Right lobe of liver (tissue), 6 donors: ENCODE measurements around the gene LDB2. TPM values are rescaled to one million over a fixed set of nuclear protein-coding genes. Genes with fewer than 3 reads are reported as not detected.
"Not testable (repeated sequence)": the region's sequence is repeated elsewhere in the genome, so short reads cannot be mapped to it uniquely, and the experiment has no call there.

ENCODE experiments used
- ATAC-seq, 4 donors: fragments of 200-7000 bp; cut with Tn5 transposase; one replicate each; pipeline ENCODE4 v1.9.1; 2020; ENCODE audit warnings: mild to moderate bottlenecking in 4 of 4, moderate library complexity in 4 of 4
- DNase-seq, 3 donors: peaks; one replicate each; pipeline ENCODE4 v3.0.0-alpha.2; 2020
- H3K27ac ChIP-seq, 3 donors: fragments of 200-600 bp; one replicate each; pipeline ENCODE4 v1.8.0; 2022
- H3K27me3 ChIP-seq, 2 donors: fragments of 200-600 bp; one replicate each; pipeline ENCODE4 v1.8.0; 2022
- H3K36me3 ChIP-seq, 4 donors: fragments of 200-600 bp; sonication (generic) in 1 of 4; one replicate each; pipeline versions ENCODE4 v1.5.1 to v1.8.0; 2017 to 2022; ENCODE audit warnings: control low read depth in 1 of 4
- H3K4me1 ChIP-seq, 4 donors: fragments of 200-600 bp; sonication (generic) in 1 of 4; one replicate each; pipeline versions ENCODE4 v1.5.1 to v1.8.0; 2017 to 2022; ENCODE audit warnings: control low read depth in 1 of 4
- H3K4me3 ChIP-seq, 3 donors: fragments of 200-600 bp; one replicate each; pipeline ENCODE4 v1.8.0; 2022
- H3K9me3 ChIP-seq, 4 donors: fragments of 200-600 bp; sonication (generic) in 1 of 4; one replicate each; pipeline versions ENCODE4 v1.5.1 to v1.8.0; 2017 to 2022; ENCODE audit warnings: control low read depth in 1 of 4
- CTCF ChIP-seq, 4 donors: fragments of 200-600 bp in 3 of 4; fragments of 450-650 bp in 1 of 4; IDR thresholded peaks; one replicate each; pipeline versions ENCODE4 v1.5.1 to v1.8.0; 2016 to 2022; ENCODE audit warnings: antibody characterized with exemption in 4 of 4, mild to moderate bottlenecking in 2 of 4
- POLR2A ChIP-seq: fragments of 450-650 bp; IDR thresholded peaks from one replicate; pipeline ENCODE4 v1.6.1; 2017; ENCODE audit warnings: antibody characterized with exemption, mild to moderate bottlenecking
- WGBS: methylation state at CpG from one replicate; pipeline ENCODE4 v1.1.6; 2018; ENCODE audit warnings: low coverage, low lambda C conversion rate; ENCODE audit not compliant: insufficient coverage; ENCODE audit errors: missing lambda C conversion rate; 5-methylcytosine and 5-hydroxymethylcytosine counted together
- intact Hi-C, 2 donors: fragments of 100-400 bp; cut with DNase I; formaldehyde crosslinking; loops; one replicate each; pipeline versions ENCODE4 v1.11.2 to v1.14.1; 2022
- total RNA-seq, 6 experiments: library from RNA; depleted of rRNA in 2 of 6; stranded (reverse); fragments of >200 nt in 2 of 6; fragmentation: NEBNext Ultra II Directional in 3 of 6; extraction: Animal tissue kit (Norgen Biotek cat#: 25700) in 3 of 6; gene quantifications; one replicate each; pipeline versions ENCODE4 v1.1.0 to v1.2.4, GENCODE V29; 2016 to 2023
- donor health status: DM: no; HTN: yes; CAD: no.
- donor health status: DM: no; HTN: no; CAD: no.
- donor health status: DM: no; HTN: no; CAD: no.
- donor health status: DM: no; HTN: yes; CAD: no.
- donor health status: DM: no; HTN: yes; CAD: no.

Gene LDB2
- total RNA-seq, 6 experiments from 2014 or later, result 11.4 to 26.6 (median 17.3) TPM

GRCh38 chr4:16569790-16570189, 328.7 kb downstream of the LDB2 start:
- no peaks in the 10 kb centered on the region for H3K9me3 ChIP-seq
- H3K4me3 ChIP-seq, result no peak overlapping the region
- H3K27ac ChIP-seq, result no peak overlapping the region
- intact Hi-C loops, result no loop called here
- TF ChIP-seq CTCF (IDR thresholded peaks at IDR 0.05) (no peak), POLR2A (no peak)
- no peaks in the 10 kb centered on the region for H3K4me1 ChIP-seq
- ATAC-seq, result no peak
- H3K36me3 ChIP-seq, result no peaks in the 10 kb centered on the region
- no peaks in the 10 kb centered on the region for H3K27me3 ChIP-seq
- no peak for DNase-seq
- WGBS, result 83% methylated on average over 2 of the region's 2 CpGs

- H3K4me1 ChIP-seq, ATAC-seq, intact Hi-C loops, H3K27me3 ChIP-seq, H3K36me3 ChIP-seq, H3K4me3 ChIP-seq, H3K27ac ChIP-seq, DNase-seq, H3K9me3 ChIP-seq: not testable (repeated sequence)
- WGBS, result 76% methylated on average over 8 of the region's 14 CpGs
Measured at GRCh38 chr4:16557316-16557715, 341.1 kb downstream of the LDB2 start.

- DNase-seq, result no peak
- Histone ChIP-seq H3K36me3 (no peaks in the 10 kb centered on the region), H3K4me3 (no peak overlapping the region), H3K4me1 (no peaks in the 10 kb centered on the region), H3K9me3 (no peaks in the 10 kb centered on the region), H3K27ac (no peak overlapping the region), H3K27me3 (no peaks in the 10 kb centered on the region)
- TF ChIP-seq CTCF (IDR thresholded peaks at IDR 0.05), result no peak
- no peak for TF ChIP-seq POLR2A
- no peak for ATAC-seq
- intact Hi-C loops, result no loop called here
- 76% methylated on average over 4 of the region's 4 CpGs for WGBS
Measured at GRCh38 chr4:16555156-16555555, 343.3 kb downstream of the LDB2 start.

- DNase-seq, result no peak
- no peak overlapping the region for H3K4me3 ChIP-seq
- no peaks in the 10 kb centered on the region for H3K27me3 ChIP-seq
- H3K9me3 ChIP-seq, result no peaks in the 10 kb centered on the region
- no peaks in the 10 kb centered on the region for H3K4me1 ChIP-seq
- ATAC-seq, result no peak
- intact Hi-C loops, result no loop called here
- H3K36me3 ChIP-seq, result no peaks in the 10 kb centered on the region
- no peak overlapping the region for H3K27ac ChIP-seq
- 51% methylated on average over 2 of the region's 2 CpGs for WGBS
- TF ChIP-seq CTCF (IDR thresholded peaks at IDR 0.05) (no peak), POLR2A (no peak)
Measured at GRCh38 chr4:16550531-16550930, 347.9 kb downstream of the LDB2 start.

- Histone ChIP-seq H3K4me1 (no peaks in the 10 kb centered on the region), H3K4me3 (no peak overlapping the region), H3K27ac (no peak overlapping the region), H3K9me3 (no peaks in the 10 kb centered on the region), H3K36me3 (no peaks in the 10 kb centered on the region), H3K27me3 (no peaks in the 10 kb centered on the region)
- intact Hi-C loops, result no loop called here
- TF ChIP-seq CTCF (IDR thresholded peaks at IDR 0.05) (no peak), POLR2A (no peak)
- ATAC-seq, result no peak
- DNase-seq, result no peak
- 85% methylated on average over 7 of the region's 7 CpGs for WGBS
Measured at GRCh38 chr4:16545656-16546055, 352.8 kb downstream of the LDB2 start.
